Adrenal gland (tissue), 5 donors: Measurements from ENCODE around the gene SAMD4B.

Experiments
- POLR2A ChIP-seq, 2 donors: fragments of 450-650 bp; IDR thresholded peaks; one replicate each; pipeline ENCODE4 v1.6.1; 2017; ENCODE audit warnings: antibody characterized with exemption in 2 of 2, mild to moderate bottlenecking in 2 of 2, moderate library complexity in 1 of 2
- TF ChIP-seq, protein P1 (sequence below), 6 experiments: fragments of 450-650 bp in 4 of 6; fragments of 200-600 bp in 2 of 6; sonication (generic) in 1 of 6; IDR thresholded peaks; 1 replicate in 5 of 6; 2 replicates in 1 of 6; pipeline versions ENCODE4 v1.5.1 to v1.8.0; 2016 to 2021; ENCODE audit warnings: antibody characterized with exemption in 6 of 6, mild to moderate bottlenecking in 2 of 6, moderate library complexity in 1 of 6
- donor health status: DM: no; HTN: no; CAD: no.

GRCh38 chr19:39332293-39332692 lies 9.9 kb upstream of the SAMD4B start:
- TF ChIP-seq, protein P1, sequence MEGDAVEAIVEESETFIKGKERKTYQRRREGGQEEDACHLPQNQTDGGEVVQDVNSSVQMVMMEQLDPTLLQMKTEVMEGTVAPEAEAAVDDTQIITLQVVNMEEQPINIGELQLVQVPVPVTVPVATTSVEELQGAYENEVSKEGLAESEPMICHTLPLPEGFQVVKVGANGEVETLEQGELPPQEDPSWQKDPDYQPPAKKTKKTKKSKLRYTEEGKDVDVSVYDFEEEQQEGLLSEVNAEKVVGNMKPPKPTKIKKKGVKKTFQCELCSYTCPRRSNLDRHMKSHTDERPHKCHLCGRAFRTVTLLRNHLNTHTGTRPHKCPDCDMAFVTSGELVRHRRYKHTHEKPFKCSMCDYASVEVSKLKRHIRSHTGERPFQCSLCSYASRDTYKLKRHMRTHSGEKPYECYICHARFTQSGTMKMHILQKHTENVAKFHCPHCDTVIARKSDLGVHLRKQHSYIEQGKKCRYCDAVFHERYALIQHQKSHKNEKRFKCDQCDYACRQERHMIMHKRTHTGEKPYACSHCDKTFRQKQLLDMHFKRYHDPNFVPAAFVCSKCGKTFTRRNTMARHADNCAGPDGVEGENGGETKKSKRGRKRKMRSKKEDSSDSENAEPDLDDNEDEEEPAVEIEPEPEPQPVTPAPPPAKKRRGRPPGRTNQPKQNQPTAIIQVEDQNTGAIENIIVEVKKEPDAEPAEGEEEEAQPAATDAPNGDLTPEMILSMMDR (IDR thresholded peaks at IDR 0.05): no peak
- TF ChIP-seq POLR2A (IDR thresholded peaks at IDR 0.05): no peak
